Gastrocnemius medialis (tissue), 4 donors: ENCODE data around the gene SLAMF1.

Experiments used
- POLR2A ChIP-seq, 2 donors: fragments of 450-650 bp; IDR thresholded peaks; one replicate each; pipeline ENCODE4 v1.6.1; 2017; ENCODE audit warnings: antibody characterized with exemption in 2 of 2, mild to moderate bottlenecking in 2 of 2, moderate library complexity in 2 of 2
- TF ChIP-seq, protein P1 (sequence below), 5 experiments: fragments of 450-650 bp in 3 of 5; fragments of 200-600 bp in 2 of 5; sonication (generic) in 2 of 5; IDR thresholded peaks in 4 of 5; conservative IDR thresholded peaks in 1 of 5; 1 replicate in 4 of 5; 2 replicates in 1 of 5; pipeline ENCODE4 v1.5.1; 2016 to 2019; ENCODE audit warnings: antibody characterized with exemption in 5 of 5, mild to moderate bottlenecking in 3 of 5, moderate library complexity in 3 of 5

- TF ChIP-seq, protein P1, sequence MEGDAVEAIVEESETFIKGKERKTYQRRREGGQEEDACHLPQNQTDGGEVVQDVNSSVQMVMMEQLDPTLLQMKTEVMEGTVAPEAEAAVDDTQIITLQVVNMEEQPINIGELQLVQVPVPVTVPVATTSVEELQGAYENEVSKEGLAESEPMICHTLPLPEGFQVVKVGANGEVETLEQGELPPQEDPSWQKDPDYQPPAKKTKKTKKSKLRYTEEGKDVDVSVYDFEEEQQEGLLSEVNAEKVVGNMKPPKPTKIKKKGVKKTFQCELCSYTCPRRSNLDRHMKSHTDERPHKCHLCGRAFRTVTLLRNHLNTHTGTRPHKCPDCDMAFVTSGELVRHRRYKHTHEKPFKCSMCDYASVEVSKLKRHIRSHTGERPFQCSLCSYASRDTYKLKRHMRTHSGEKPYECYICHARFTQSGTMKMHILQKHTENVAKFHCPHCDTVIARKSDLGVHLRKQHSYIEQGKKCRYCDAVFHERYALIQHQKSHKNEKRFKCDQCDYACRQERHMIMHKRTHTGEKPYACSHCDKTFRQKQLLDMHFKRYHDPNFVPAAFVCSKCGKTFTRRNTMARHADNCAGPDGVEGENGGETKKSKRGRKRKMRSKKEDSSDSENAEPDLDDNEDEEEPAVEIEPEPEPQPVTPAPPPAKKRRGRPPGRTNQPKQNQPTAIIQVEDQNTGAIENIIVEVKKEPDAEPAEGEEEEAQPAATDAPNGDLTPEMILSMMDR (IDR thresholded peaks at IDR 0.05 in 4 of 5, conservative IDR thresholded peaks at IDR 0.05 in 1 of 5), result no peak
- no peak for TF ChIP-seq POLR2A (IDR thresholded peaks at IDR 0.05)
Measured at GRCh38 chr1:160685266-160685665, 38.4 kb upstream of the SLAMF1 start.
